Heart left ventricle (tissue), 16 donors: Measurements from ENCODE around the gene CHSY3. TPM values are rescaled to one million over a fixed set of nuclear protein-coding genes. Genes with fewer than 3 reads are reported as not detected.

ENCODE experiments used
- ATAC-seq, 4 donors: fragments of 200-7000 bp; cut with Tn5 transposase; one replicate each; pipeline ENCODE4 v1.9.1; 2020 to 2022; ENCODE audit warnings: moderate library complexity in 4 of 4, mild to moderate bottlenecking in 3 of 4, moderate number of reproducible peaks in 1 of 4
- DNase-seq, 5 donors: peaks; one replicate each; pipeline ENCODE4 v3.0.0-alpha.2; 2020
- H3K27ac ChIP-seq, 12 donors: fragments of 200-600 bp; sonication (generic) in 4 of 12; one replicate each; pipeline versions ENCODE4 v1.5.0 to v1.8.0; 2016 to 2022; ENCODE audit warnings: mild to moderate bottlenecking in 2 of 12
- H3K27me3 ChIP-seq, 9 donors: fragments of 200-600 bp; sonication (generic) in 2 of 9; one replicate each; pipeline versions ENCODE4 v1.5.1 to v1.8.0; 2016 to 2022; ENCODE audit warnings: mild to moderate bottlenecking in 3 of 9
- H3K36me3 ChIP-seq, 9 donors: fragments of 200-600 bp; sonication (generic) in 2 of 9; one replicate each; pipeline versions ENCODE4 v1.5.0 to v1.8.0; 2018 to 2022; ENCODE audit warnings: mild to moderate bottlenecking in 2 of 9
- H3K4me1 ChIP-seq, 12 donors: fragments of 200-600 bp; sonication (generic) in 4 of 12; one replicate each; pipeline versions ENCODE4 v1.5.0 to v1.8.0; 2016 to 2022; ENCODE audit warnings: mild to moderate bottlenecking in 3 of 12
- H3K4me3 ChIP-seq, 12 donors: fragments of 200-600 bp; sonication (generic) in 4 of 12; one replicate each; pipeline versions ENCODE4 v1.5.0 to v1.8.0; 2017 to 2022; ENCODE audit warnings: mild to moderate bottlenecking in 9 of 12, moderate library complexity in 4 of 12
- H3K9me3 ChIP-seq, 12 donors: fragments of 200-600 bp; sonication (generic) in 4 of 12; one replicate each; pipeline versions ENCODE4 v1.5.0 to v1.8.0; 2016 to 2022; ENCODE audit warnings: mild to moderate bottlenecking in 1 of 12
- CTCF ChIP-seq, 12 donors: fragments of 200-600 bp; sonication (generic) in 4 of 12; IDR thresholded peaks; one replicate each; pipeline versions ENCODE4 v1.5.0 to v1.8.0; 2018 to 2022; ENCODE audit warnings: antibody characterized with exemption in 12 of 12, mild to moderate bottlenecking in 5 of 12
- POLR2A ChIP-seq, 2 donors: fragments of 450-650 bp; IDR thresholded peaks; one replicate each; pipeline ENCODE4 v1.6.1; 2017; ENCODE audit warnings: antibody characterized with exemption in 2 of 2, mild to moderate bottlenecking in 2 of 2, moderate library complexity in 2 of 2
- WGBS, 4 donors: extraction: QIAGEN DNeasy Blood & Tissue Kit in 2 of 4; methylation state at CpG; one replicate each; pipeline versions ENCODE4 v1.1.5 to v1.1.7; 2013 to 2018; 5-methylcytosine and 5-hydroxymethylcytosine counted together
- intact Hi-C, 10 donors: fragments of 100-400 bp; cut with DNase I; formaldehyde crosslinking; loops; one replicate each; pipeline versions ENCODE4 v1.11.1 to v1.14.2; 2022
- polyA plus RNA-seq, 2 donors: library from polyadenylated mRNA; stranded (reverse); fragments of 200-250 nt; gene quantifications; one replicate each; pipeline ENCODE4 v1.2.3, GENCODE V29; 2013
- total RNA-seq, 9 donors: library from RNA; depleted of rRNA in 2 of 9; stranded (reverse); fragments of >200 nt in 2 of 9; fragmentation: NEBNext Ultra II Directional in 3 of 9; extraction: Animal tissue kit (Norgen Biotek cat#: 25700) in 3 of 9; gene quantifications; one replicate each; pipeline versions ENCODE4 v1.1.0 to v1.2.4, GENCODE V29; 2016 to 2023
- donor health status: ischemic (EF 13 %, LVEDD 7.1; RV severe dilation, severe dysfunction).
- donor health status: healthy with polysubstance abuse.
- donor health status: DM: no; HTN: yes; CAD: no.
- donor health status: DM: no; HTN: no; CAD: no.
- donor health status: ischemic (EF 25% LVEDD 6.9; RV normal size, moderate dysfunction).
- donor health status: ischemic (EF 25% LVEDD 5.7; RV mildly dilated, moderate dysfunction).
- donor health status: healthy.
- donor health status: DM: yes; HTN: yes; CAD: no.
- donor health status: ischemic (EF 35%, LVEDD 5.7; RV mildly dilated, moderate dysfunction).
- donor health status: nonischemic (EF 11% LVEDD 7.7; RV severe dilation, severe dysfunction).
- donor health status: DM: yes; HTN: yes; CAD: no.
- donor health status: PGD.
- donor health status: ischemic (EF 29% LVEDD 5.4; RV normal size, mild dysfunction).
- donor health status: nonischemic (EF 23%, LVEDD 6.1; RV moderate dilation, normal function).

Gene CHSY3
- total and polyA plus RNA-seq, 11 donors, result 0.04 to 2.9 (median 1.0) TPM

- ATAC-seq, result no peak
- WGBS, 4 donors, result 83 to 88% (median 85%) methylated on average over 3 of the region's 3 CpGs
- Histone ChIP-seq H3K36me3 (no peaks in the 10 kb centered on the region), H3K4me1 (no peaks in the 10 kb centered on the region), H3K9me3 (no peaks in the 10 kb centered on the region), H3K27ac (no peak overlapping the region), H3K4me3 (no peak overlapping the region), H3K27me3 (no peaks in the 10 kb centered on the region)
- no peak for DNase-seq
- no peak for TF ChIP-seq CTCF (IDR thresholded peaks at IDR 0.05)
- TF ChIP-seq POLR2A (IDR thresholded peaks at IDR 0.05), result no peak
- intact Hi-C loops, result no loop called here
Measured at GRCh38 chr5:130074820-130075219, 170.6 kb downstream of the CHSY3 start.

GRCh38 chr5:130077007-130077406 is 172.7 kb downstream of the CHSY3 start:
- Histone ChIP-seq H3K9me3 (no peaks in the 10 kb centered on the region), H3K4me3 (no peak overlapping the region), H3K36me3 (no peaks in the 10 kb centered on the region), H3K27me3 (no peaks in the 10 kb centered on the region), H3K4me1 (no peaks in the 10 kb centered on the region), H3K27ac (no peak overlapping the region)
- no peak for DNase-seq
- TF ChIP-seq POLR2A (IDR thresholded peaks at IDR 0.05) (no peak), CTCF (IDR thresholded peaks at IDR 0.05) (no peak)
- WGBS, 4 donors, result 90 to 94% (median 91%) methylated on average over 2 of the region's 2 CpGs
- intact Hi-C loops, result no loop called here
- ATAC-seq, result no peak

GRCh38 chr5:130078661-130079060 is 174.4 kb downstream of the CHSY3 start:
- Histone ChIP-seq H3K36me3 (no peaks in the 10 kb centered on the region), H3K9me3 (no peaks in the 10 kb centered on the region), H3K27ac (no peak overlapping the region), H3K27me3 (no peaks in the 10 kb centered on the region), H3K4me3 (no peak overlapping the region), H3K4me1 (no peaks in the 10 kb centered on the region)
- no peak for ATAC-seq
- intact Hi-C loops, result no loop called here
- no peak for DNase-seq
- TF ChIP-seq CTCF (IDR thresholded peaks at IDR 0.05), result no peak
- no peak for TF ChIP-seq POLR2A (IDR thresholded peaks at IDR 0.05)
- WGBS, 4 donors, result 66 to 74% (median 73%) methylated on average over 3 of the region's 3 CpGs

- ATAC-seq, result no peak
- Histone ChIP-seq H3K4me1 (peaks cover 0 to 5% (median 0%) of the 10 kb centered on the region in 12 donors), H3K36me3 (no peaks in the 10 kb centered on the region), H3K27ac (no peak overlapping the region), H3K9me3 (peaks cover 0 to 11% (median 0%) of the 10 kb centered on the region in 12 donors), H3K27me3 (no peaks in the 10 kb centered on the region), H3K4me3 (no peak overlapping the region)
- no peak for DNase-seq
- TF ChIP-seq CTCF (IDR thresholded peaks at IDR 0.05), result no peak
- TF ChIP-seq POLR2A (IDR thresholded peaks at IDR 0.05), result no peak
- 57 to 70% (median 68%) methylated on average over 8 of the region's 8 CpGs for WGBS, 4 donors
- intact Hi-C loops, result no loop called here
Measured at GRCh38 chr5:130090569-130091270, 186.5 kb downstream of the CHSY3 start.
